ENCODE measurements around the gene TEX264.

- TF ChIP-seq POLR2A (IDR thresholded peaks at IDR 0.05; ENCODE audit: low read depth, low read length) (no peak), TAF1 (IDR thresholded peaks at IDR 0.05; ENCODE audit: low read depth, low read length) (no peak)
These were observed 48.6 kb upstream of the TEX264 start for GRCh38 chr3:51622413-51622812.

Data from GM12891 (cell line).